NCI-H1092 treated with DMSO at 0.1 percent for 48 hours (cell line): Measurements from ENCODE around the gene TPP2.

Source experiments
- DNase-seq: peaks from one replicate; lab custom pipeline; 2025; lab: John Stamatoyannopoulos, UW

Gene TPP2

DNA sequence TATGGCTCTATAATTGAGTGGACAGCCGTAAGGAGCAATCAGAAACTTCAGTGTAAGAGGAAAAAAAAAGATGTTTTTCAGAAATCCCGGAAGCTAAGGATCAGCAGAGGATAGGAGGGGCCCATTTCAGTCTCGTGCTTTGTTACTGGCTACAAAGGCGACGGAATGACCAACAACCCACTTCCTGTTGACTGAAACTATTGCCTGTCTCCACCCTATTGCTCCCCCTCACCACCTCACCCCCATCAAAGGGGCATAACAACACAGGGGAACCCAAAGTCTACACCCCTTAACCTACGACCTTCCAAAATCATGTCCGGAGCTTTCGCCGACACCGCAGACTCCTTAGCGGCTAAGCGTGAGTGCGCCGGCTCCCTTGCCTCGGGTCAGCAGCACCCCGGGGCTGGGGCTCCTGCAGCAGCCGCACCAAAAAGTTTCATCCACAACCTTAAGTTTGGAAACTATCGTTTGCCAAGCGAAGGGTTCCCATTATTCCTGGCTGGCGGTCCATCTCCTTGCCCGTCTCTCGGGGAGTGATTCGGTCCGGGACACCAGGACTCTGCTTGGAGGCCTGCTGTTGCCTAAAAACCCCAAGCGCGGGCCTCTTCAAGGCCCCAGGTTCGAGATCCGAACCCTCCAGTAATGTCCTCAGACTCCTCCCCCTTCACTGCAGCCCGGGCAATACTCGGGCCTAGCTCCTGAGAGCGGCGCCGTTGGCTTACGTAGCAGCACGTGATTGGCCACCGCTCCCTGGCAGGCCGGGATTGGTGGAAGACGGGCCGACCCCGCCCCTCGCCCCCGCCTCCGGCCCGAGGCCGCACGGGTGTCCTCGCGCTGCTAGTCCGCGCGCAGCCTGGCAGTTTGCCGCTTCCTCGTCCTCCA lies at the start of gene TPP2:
TSS of gene TPP2 (plus strand) at position 840 of the 882 bp plus-strand sequence. CDS start 53 bp downstream, outside the sequence.
- peak; percentile 98 for DNase-seq

DNA sequence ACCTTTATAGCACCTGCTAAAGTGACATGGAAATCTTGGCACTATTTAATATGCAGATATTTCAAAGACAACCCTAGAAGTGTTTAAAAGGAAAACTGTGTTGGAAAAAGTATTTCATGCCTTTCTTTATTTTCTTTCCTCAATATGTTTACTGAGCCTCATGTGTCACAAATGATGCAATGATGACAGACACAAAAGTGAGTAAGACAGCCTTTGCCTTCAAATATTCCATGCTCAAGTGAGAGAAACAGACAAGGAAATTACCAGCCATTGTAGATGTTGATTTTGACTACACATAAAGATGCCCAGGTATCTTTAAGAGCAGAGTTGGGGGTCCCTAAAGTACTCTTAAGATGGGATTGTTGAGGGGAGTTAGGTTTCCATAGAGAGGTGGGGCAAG lies 48.0 kb upstream of the TPP2 start:
- no peak for DNase-seq

DNA sequence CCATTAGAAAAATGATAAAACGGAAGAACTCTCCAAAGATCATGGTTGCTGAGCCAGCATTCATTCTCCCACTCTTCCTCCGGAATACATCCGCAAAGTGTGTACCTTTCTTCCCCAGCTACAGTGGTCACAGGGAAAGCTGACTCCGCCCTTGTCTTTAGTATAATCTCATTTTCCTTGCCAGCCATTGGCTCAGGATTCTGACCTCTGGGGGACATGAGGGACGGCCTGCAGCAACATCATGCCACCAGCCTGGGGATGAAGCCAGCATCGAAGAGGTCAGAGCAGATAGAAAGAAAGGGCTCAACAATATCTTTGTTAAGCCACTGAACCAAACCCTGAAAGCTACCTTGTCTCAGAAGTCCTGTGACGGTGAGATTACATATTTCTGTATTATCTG lies 46.3 kb upstream of the TPP2 start:
- DNase-seq = no peak

GRCh38 chr13:102555914-102556553 lies 40.8 kb upstream of the TPP2 start:
- peak; percentile 78 for DNase-seq

- DNase-seq = no peak
Observed at GRCh38 chr13:102556806-102557205, 40.0 kb upstream of the TPP2 start.

DNA sequence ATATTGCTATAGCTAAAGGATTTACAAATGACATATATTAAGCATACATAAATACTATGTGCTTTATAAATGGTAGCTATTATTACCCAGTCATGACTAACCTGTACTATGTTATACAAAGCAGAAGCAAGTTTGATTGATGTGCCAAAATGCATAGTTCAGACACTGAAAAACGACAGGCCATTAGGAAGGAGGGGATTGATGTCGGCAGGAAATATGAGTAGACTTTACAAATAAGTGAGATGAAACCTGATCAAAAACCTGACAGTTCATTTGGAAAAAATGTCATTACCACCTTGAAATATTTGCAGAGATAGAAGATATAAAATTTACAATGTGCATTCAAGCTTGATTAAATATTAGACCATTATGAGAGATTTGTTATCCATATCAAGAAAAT lies 38.8 kb upstream of the TPP2 start:
- no peak for DNase-seq

- DNase-seq = no peak
Observed at GRCh38 chr13:102561933-102562332, 34.9 kb upstream of the TPP2 start.

DNA sequence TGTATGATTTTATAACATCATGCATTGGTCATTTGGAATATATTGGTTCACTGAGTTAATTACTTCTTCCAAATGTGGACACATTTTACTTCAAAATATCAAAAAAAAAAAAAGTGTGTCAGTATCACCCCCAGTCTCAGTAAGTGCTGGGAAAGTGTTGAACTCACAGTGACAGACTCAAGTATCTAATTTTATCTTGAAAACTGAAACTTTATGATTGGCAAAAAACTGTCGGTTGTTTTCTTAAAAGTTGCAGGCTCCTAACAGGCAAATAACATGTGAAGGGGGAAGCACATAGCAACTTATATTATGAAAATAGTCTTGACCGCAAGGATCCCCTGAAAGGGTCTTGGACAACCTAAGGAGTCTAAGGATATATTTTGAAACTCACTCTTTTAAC lies 33.5 kb upstream of the TPP2 start:
- DNase-seq = no peak

DNA sequence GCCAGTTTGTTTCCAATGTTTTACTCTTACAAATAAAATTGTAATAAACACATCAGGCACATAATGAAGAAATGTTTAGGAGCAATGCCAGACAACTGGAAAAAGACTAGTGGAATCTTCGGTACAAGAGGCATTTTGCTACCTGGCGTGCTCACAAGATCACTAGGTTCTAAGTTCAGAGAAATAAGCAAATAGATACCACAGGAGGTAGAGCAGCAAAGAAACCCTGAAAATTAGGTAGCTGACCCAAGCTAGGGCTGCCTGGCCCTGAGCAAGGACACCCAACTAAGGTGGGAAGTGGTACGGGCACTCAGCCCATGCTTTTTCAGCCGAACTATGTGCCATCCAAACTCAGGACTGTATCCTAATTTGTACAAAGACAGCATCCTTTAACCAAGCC lies 32.2 kb upstream of the TPP2 start:
- DNase-seq = no peak

- DNase-seq = no peak
Observed at GRCh38 chr13:102566513-102566912, 30.3 kb upstream of the TPP2 start.

GRCh38 chr13:102567857-102568256 lies 28.9 kb upstream of the TPP2 start:
- no peak for DNase-seq

- no peak for DNase-seq
Observed at GRCh38 chr13:102569488-102569887, 27.3 kb upstream of the TPP2 start.

DNA sequence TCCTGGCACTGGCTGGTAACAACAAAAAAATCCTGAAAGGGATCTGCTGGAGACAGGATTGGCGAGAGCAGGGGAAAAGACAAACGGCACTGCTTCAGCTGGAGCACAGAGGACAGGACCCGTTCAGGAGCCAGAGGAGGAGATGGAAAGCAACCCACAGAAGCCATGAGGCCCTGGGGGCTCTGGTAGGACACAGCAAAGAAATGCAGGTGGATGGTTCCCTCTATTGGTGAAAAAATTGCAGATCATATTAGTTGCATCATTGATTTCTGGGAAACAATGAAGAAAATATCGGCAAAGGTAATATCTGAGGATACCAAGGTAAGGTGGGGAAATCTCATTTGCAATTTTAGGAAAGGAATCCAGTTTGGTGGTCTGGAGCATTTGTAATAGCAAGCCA lies 25.7 kb upstream of the TPP2 start:
- DNase-seq = no peak

DNA sequence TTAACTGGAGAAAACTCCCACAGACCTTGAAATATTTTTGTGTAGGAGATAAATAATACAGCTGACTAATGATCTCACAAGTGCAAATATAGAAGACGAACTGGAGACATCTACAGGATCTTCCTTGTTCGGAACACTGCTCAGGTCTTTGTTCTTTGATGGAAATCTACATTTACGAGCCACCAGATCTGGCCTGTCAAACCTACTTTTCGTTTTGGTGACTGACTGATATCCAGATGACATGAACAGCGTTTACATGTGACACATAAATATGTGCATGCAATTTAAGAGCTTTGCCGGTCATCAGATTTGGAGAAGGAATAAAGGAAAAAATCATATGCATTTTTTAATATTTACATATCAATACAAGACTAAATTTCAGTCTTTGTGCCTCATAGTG lies 24.5 kb upstream of the TPP2 start:
- DNase-seq = no peak

GRCh38 chr13:102580552-102581169 lies 16.1 kb upstream of the TPP2 start:
- DNase-seq = peak; percentile 76

- DNase-seq = no peak
Observed at GRCh38 chr13:102582256-102582655, 14.5 kb upstream of the TPP2 start.

GRCh38 chr13:102584434-102584833 lies 12.4 kb upstream of the TPP2 start:
- no peak for DNase-seq

DNA sequence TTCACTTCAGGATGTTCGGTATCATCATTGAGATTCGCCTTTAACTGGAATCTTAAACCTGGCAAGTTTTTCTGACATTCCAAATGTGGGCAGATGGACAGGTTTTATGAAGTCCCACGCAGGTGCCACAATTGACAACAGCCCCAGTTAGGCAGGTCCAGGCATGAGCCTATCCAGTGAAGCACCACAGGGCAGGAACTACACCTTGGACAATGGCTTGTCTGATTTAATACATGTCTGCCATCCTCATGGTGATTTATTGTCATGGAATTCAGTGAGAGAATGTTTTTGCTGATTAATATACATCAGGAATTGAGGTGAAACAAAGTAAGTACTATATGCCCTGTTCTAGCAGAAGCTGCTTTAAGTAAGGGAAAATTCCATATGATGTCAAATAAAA lies 10.2 kb upstream of the TPP2 start:
- DNase-seq = no peak

DNA sequence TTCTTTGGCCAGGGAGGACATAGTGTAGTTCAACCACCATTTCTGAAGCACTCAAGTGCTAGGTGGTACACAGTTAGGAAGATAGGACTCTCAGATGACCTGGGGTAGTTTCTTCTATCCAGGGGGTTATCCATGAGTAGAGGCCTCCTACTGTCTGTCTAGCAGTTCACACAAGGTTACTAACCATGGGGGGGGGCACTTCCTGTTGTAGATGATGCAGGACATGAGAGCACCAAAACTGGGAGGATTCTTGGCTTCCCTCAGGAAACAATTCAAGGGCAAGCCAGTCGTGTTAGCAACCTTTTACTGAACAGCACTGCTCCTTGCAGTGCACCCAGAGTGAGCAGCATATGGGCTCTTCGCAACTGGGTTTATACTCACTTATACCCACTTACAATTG lies 8.9 kb upstream of the TPP2 start:
- no peak for DNase-seq

DNA sequence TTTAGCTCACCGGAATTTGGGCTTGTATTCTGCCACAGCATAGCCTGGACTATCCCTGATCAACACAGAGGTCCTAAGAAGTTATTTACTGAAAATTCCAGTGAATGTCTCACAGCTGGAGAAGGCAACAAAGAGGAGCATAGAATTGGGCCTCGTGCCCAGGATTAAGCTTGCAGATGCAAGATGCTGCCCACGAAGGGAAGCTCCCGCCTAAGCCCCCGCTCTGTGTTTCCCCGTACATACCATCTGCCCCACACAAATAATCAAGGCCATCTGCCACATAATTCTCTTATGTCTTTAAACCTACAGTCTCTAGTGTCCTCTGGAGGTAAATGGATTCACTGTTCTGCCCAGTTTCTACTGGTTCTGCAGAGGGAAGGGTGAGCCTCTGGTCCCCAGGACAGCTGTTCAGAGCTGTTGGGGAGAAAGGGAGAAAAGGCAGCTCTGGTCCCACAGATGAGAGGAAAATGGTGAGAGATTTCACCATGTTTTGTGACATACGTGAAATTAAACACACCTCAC lies 7.4 kb upstream of the TPP2 start:
- DNase-seq = no peak

GRCh38 chr13:102591988-102592781 lies 4.6 kb upstream of the TPP2 start:
- DNase-seq = peak; percentile 87

- no peak for DNase-seq
Observed at GRCh38 chr13:102593466-102593865, 3.3 kb upstream of the TPP2 start.
